Gastrocnemius medialis (tissue), 4 donors: ENCODE results near the gene PTGES2. TPM values are rescaled to one million over a fixed set of nuclear protein-coding genes. Genes with fewer than 3 reads are reported as not detected.
A peak's percentile ranks its signal among the peaks of the same experiment; 100 is the strongest.

Source experiments
- ATAC-seq, 2 donors: fragments of 150-250 bp; one replicate each; pipeline ENCODE4 v1.9.1; 2016
- DNase-seq, 2 donors: peaks; one replicate each; pipeline ENCODE4 v3.0.0-alpha.2; 2019
- H3K27ac ChIP-seq, 4 donors: fragments of 200-600 bp; sonication (generic); 1 replicate in 1 of 4; 2 replicates in 3 of 4; pipeline ENCODE4 v1.5.1; 2016 to 2018; ENCODE audit warnings: mild to moderate bottlenecking in 2 of 4, moderate library complexity in 1 of 4
- H3K27me3 ChIP-seq, 3 donors: fragments of 200-600 bp; sonication (generic) in 2 of 3; 1 replicate in 1 of 3; 2 replicates in 2 of 3; pipeline versions ENCODE4 v1.5.1 to v1.6.0; 2016 to 2019; ENCODE audit warnings: mild to moderate bottlenecking in 1 of 3, moderate library complexity in 1 of 3
- H3K36me3 ChIP-seq, 2 donors: fragments of 200-600 bp; sonication (generic) in 1 of 2; one replicate each; pipeline ENCODE4 v1.5.1; 2017 to 2018
- H3K4me1 ChIP-seq, 2 donors: fragments of 200-600 bp; sonication (generic) in 1 of 2; one replicate each; pipeline ENCODE4 v1.5.1; 2016 to 2017; ENCODE audit warnings: mild to moderate bottlenecking in 2 of 2
- H3K4me3 ChIP-seq, 4 donors: fragments of 200-600 bp; sonication (generic) in 3 of 4; 1 replicate in 1 of 4; 2 replicates in 3 of 4; pipeline ENCODE4 v1.5.1; 2016 to 2019; ENCODE audit warnings: mild to moderate bottlenecking in 2 of 4
- H3K9me3 ChIP-seq, 3 donors: fragments of 200-600 bp; sonication (generic) in 2 of 3; 1 replicate in 1 of 3; 2 replicates in 2 of 3; pipeline ENCODE4 v1.5.1; 2016 to 2019
- CTCF ChIP-seq, 5 experiments: fragments of 450-650 bp in 3 of 5; fragments of 200-600 bp in 2 of 5; sonication (generic) in 2 of 5; IDR thresholded peaks in 4 of 5; conservative IDR thresholded peaks in 1 of 5; 1 replicate in 4 of 5; 2 replicates in 1 of 5; pipeline ENCODE4 v1.5.1; 2016 to 2019; ENCODE audit warnings: antibody characterized with exemption in 5 of 5, mild to moderate bottlenecking in 3 of 5, moderate library complexity in 3 of 5
- POLR2A ChIP-seq, 2 donors: fragments of 450-650 bp; IDR thresholded peaks; one replicate each; pipeline ENCODE4 v1.6.1; 2017; ENCODE audit warnings: antibody characterized with exemption in 2 of 2, mild to moderate bottlenecking in 2 of 2, moderate library complexity in 2 of 2
- in situ Hi-C, 4 donors: fragments of 200-750 bp; cut with MboI; loops; one replicate each; pipeline versions ENCODE4 v1.15.0 to v1.8.0; 2017; ENCODE audit warnings: low sequenced_read_pairs in 4 of 4
- intact Hi-C: fragments of 100-400 bp; cut with DNase I; formaldehyde crosslinking; loops from one replicate; pipeline ENCODE4 v1.15.1; 2023; ENCODE audit warnings: low total_unique reads
- total RNA-seq, 4 donors: library from RNA; depleted of rRNA; stranded (reverse); fragments of >200 nt; gene quantifications; one replicate each; pipeline versions ENCODE4 v1.1.0 to v1.2.3, GENCODE V29; 2016

The PTGES2 gene
- 100 to 1,000 TPM in 3 of 4 donors, 10 to 100 TPM in 1; 95.2 to 266 (median 155) TPM for total RNA-seq

- peak within 1 kb of the TSS; percentile 97 to 100 (median 98) for H3K27ac ChIP-seq
- H3K9me3 ChIP-seq: no peaks in the 10 kb centered on the region
- DNase-seq (peak; percentile 60 to 72), ATAC-seq (peak; percentile 81 to 82)
- intact Hi-C loops (no loop called here), in situ Hi-C loops (no loop called here)
- H3K4me1 ChIP-seq: peaks cover 23 to 30% of the 10 kb centered on the region in 2 donors
- peaks cover 0 to 25% of the 10 kb centered on the region in 2 donors for H3K36me3 ChIP-seq
- peak within 1 kb of the TSS; percentile 72 to 99 (median 98) for H3K4me3 ChIP-seq
- no peaks in the 10 kb centered on the region for H3K27me3 ChIP-seq
- TF ChIP-seq CTCF (IDR thresholded peaks at IDR 0.05 in 4 of 5, conservative IDR thresholded peaks at IDR 0.05 in 1 of 5) (peak in 1 of 5 experiments; percentile 11), POLR2A (IDR thresholded peaks at IDR 0.05) (peak; percentile 62 to 78)
These were observed at the start of gene PTGES2 for GRCh38 chr9:128127568-128127989. PTGES2 (minus strand) TSS chr9:128127729; CDS start chr9:128127717, 12 bp downstream.

GRCh38 chr9:128175726-128176125 lies 48.2 kb upstream of the PTGES2 start:
- intact Hi-C loops: no loop called here
- ATAC-seq: no peak
- H3K4me3 ChIP-seq: no peak overlapping the region
- H3K9me3 ChIP-seq: no peaks in the 10 kb centered on the region
- TF ChIP-seq CTCF (IDR thresholded peaks at IDR 0.05 in 4 of 5, conservative IDR thresholded peaks at IDR 0.05 in 1 of 5) (no peak), POLR2A (IDR thresholded peaks at IDR 0.05) (no peak)
- H3K4me1 ChIP-seq: no peaks in the 10 kb centered on the region
- DNase-seq: no peak
- no peak overlapping the region for H3K27ac ChIP-seq
- in situ Hi-C loops: loop anchor here in 1 of 4 donors (25.0 kb wide), 1 partner anchor 162 kb away; the partner anchor contains the start of gene SLC27A4
- peaks cover 0 to 69% of the 10 kb centered on the region in 2 donors for H3K36me3 ChIP-seq
- no peaks in the 10 kb centered on the region for H3K27me3 ChIP-seq

- ATAC-seq (no peak), DNase-seq (no peak)
- no peak overlapping the region for H3K27ac ChIP-seq
- no peak overlapping the region for H3K4me3 ChIP-seq
- intact Hi-C loops: no loop called here
- no peaks in the 10 kb centered on the region for H3K27me3 ChIP-seq
- H3K9me3 ChIP-seq: no peaks in the 10 kb centered on the region
- TF ChIP-seq CTCF (IDR thresholded peaks at IDR 0.05 in 4 of 5, conservative IDR thresholded peaks at IDR 0.05 in 1 of 5): no peak
- peaks cover 0 to 64% of the 10 kb centered on the region in 2 donors for H3K36me3 ChIP-seq
- in situ Hi-C loops: loop anchor here in 1 of 4 donors (25.0 kb wide), 1 partner anchor 162 kb away; the partner anchor contains the start of gene SLC27A4
- no peaks in the 10 kb centered on the region for H3K4me1 ChIP-seq
These were observed 47.6 kb upstream of the PTGES2 start for GRCh38 chr9:128175102-128175563.

- Histone ChIP-seq H3K27ac (no peak overlapping the region), H3K4me1 (no peaks in the 10 kb centered on the region), H3K27me3 (no peaks in the 10 kb centered on the region), H3K36me3 (peaks cover 0 to 64% of the 10 kb centered on the region in 2 donors), H3K9me3 (no peaks in the 10 kb centered on the region), H3K4me3 (no peak overlapping the region)
- in situ Hi-C loops (no loop called here), intact Hi-C loops (no loop called here)
- DNase-seq: no peak
- ATAC-seq: no peak
- no peak for TF ChIP-seq CTCF (IDR thresholded peaks at IDR 0.05 in 4 of 5, conservative IDR thresholded peaks at IDR 0.05 in 1 of 5)
- TF ChIP-seq POLR2A (IDR thresholded peaks at IDR 0.05): no peak
These were observed 46.5 kb upstream of the PTGES2 start for GRCh38 chr9:128174062-128174461.

- ATAC-seq: no peak
- in situ Hi-C loops (no loop called here), intact Hi-C loops (no loop called here)
- DNase-seq: no peak
- no peak for TF ChIP-seq POLR2A (IDR thresholded peaks at IDR 0.05)
- TF ChIP-seq CTCF (IDR thresholded peaks at IDR 0.05 in 4 of 5, conservative IDR thresholded peaks at IDR 0.05 in 1 of 5): no peak
- Histone ChIP-seq H3K36me3 (peaks cover 0 to 63% of the 10 kb centered on the region in 2 donors), H3K27me3 (no peaks in the 10 kb centered on the region), H3K9me3 (no peaks in the 10 kb centered on the region), H3K4me1 (no peaks in the 10 kb centered on the region), H3K4me3 (no peak overlapping the region), H3K27ac (no peak overlapping the region)
These were observed 42.4 kb upstream of the PTGES2 start for GRCh38 chr9:128169925-128170324.
